Kasumi-1 (cell line): Measurements from ENCODE around the gene PDC.

Experiments used
- DNase-seq, 2 experiments: peaks; one replicate each; lab custom pipeline; 2025; lab: John Stamatoyannopoulos, UW

The PDC gene

GRCh38 chr1:186461014-186461413 lies at the start of gene PDC:
PDC (minus strand) TSS chr1:186461114; CDS start chr1:186449459, 11,655 bp downstream.
- no peak for DNase-seq

- DNase-seq, result no peak
Observed at GRCh38 chr1:186503190-186503589, 42.3 kb upstream of the PDC start.

DNA sequence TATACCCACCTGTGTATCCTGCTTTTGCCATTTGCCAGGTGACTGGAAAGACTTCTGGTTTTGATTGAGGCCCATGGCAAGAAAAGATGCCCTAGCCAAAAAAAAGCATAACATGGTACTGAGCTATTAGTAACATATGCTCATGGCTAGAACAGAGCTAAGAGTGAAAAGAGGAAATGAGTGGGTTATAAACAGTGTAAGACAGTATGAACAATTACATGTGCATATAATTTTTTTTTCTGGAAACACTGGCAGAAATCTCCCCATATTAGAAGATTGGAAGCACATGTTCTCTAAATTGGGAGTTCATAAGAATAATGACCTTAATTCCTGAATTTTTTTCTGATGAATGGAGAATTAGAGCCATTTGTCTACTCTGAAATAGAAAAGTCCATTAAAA lies 41.2 kb upstream of the PDC start:
- peak in 1 of 2 experiments; percentile 12 for DNase-seq

DNA sequence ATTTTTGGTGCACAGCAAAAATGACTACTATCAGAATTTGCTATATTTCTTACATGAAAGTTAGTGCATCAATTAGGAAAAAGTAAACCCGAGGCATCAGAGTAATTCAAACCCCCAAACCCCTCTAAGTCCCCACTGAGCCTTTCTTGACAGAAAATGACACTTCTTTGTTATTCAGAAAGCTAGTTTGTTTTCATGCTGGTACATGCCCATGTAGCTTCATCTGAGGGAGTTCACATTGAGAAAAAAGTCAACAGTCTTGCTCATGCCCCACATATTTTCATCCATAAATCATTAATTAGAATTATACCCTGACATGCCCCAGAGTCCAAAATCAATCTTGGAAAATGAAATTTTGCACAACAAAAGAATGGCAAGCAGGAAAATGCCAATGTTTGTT lies 39.9 kb upstream of the PDC start:
- DNase-seq, result no peak

GRCh38 chr1:186499571-186499970 lies 38.7 kb upstream of the PDC start:
- DNase-seq, result no peak

DNA sequence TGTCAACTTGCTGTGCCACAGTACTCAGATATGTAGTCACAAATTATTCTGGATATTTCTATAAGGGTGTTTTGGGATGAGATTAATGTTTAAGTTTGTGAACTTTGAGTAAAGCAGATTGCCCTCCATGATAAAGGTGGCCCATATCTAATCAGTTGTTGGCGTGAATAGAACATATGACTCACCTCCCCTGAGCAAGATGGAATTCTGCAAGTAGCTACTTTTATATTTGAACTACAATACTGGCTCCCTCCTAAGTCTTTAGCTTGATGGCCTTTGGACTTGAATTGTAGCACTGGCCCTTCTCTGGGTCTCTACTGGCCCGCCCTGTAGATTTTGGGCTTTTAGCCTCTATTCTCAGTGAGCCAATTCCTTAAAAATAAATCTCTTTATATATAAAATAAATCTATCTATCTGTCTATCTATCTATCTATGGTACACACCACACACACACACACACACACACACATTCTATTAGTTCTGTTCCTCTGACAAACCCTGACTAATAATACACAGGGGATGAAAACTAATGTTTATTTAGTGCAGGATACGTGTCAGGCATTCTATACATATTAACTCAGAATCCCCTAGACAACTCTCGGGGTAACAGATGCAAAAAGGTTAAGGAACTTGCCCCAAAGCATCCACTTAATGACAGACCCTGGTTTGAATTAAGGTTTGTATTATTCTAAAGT lies 37.9 kb upstream of the PDC start:
- no peak for DNase-seq

DNA sequence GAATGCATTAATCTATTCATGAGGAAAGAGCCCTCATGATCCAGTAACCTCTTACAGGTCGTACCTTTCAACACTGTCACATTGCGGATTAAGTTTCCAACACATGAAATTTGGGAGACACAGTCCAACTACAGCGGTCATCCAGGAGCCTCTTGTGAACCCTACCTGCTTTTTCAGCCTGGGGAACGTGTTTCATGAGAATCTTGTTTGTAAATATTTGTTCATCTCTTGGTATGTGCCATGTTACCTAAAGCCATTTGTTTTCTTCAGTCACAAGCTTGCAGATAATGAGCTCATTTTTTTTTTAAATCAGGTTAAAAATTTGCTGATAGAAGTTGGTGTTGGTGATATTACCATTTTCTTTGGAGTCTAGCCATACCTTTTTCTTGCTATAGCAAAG lies 37.2 kb upstream of the PDC start:
- DNase-seq, result no peak

- no peak for DNase-seq
Observed at GRCh38 chr1:186497651-186498050, 36.7 kb upstream of the PDC start.

DNA sequence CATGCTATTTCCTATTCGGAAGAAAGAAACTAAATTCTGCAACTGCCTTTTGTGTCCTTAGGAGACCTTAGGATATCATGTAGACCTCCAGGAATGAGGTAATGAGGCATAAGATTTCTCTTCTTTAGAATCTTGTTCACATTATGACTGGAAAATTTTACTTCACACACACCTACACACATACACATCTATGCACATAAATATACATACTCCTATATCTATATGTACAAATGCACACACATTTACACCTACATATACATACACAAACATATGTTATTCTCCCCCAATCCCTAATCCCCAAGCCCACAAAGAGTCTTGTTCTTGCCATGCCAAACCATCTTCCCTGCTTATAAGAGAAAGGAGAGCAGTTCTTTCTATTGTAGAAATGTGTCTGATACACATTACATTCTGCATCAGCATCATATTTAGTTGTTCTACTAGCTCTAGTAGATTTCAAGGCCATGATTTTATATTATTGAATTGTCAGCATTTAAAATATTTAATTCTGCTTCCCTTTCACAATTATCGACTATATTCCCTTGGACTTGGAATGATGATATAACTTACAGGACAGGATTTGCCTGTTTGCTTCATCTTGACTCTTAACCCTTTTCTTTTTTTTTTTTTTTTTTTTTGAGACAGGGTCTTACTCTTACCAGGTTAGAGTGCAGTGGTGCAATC lies 35.4 kb upstream of the PDC start:
- DNase-seq, result no peak

DNA sequence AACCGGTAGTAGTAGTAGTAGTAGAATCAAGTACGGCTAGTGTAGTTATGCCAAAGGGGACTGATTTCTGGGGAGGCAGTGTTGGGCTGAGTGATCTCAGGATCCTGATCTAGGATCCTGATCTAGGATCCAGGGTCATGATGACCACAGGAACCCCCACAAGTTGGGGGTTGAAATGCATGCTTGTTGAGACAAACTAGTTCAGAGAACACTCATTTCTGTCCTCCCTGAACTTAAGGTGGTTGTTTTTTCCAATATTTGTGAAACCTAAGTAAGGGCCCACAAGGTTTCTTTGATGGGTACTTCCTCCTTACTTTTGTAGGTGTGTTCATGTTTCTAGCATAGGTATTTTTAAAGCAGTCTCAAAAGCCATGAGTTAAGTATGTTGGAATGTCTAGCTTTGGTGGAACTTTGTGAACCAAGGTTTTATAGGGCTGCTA lies 33.9 kb upstream of the PDC start:
- no peak for DNase-seq

DNA sequence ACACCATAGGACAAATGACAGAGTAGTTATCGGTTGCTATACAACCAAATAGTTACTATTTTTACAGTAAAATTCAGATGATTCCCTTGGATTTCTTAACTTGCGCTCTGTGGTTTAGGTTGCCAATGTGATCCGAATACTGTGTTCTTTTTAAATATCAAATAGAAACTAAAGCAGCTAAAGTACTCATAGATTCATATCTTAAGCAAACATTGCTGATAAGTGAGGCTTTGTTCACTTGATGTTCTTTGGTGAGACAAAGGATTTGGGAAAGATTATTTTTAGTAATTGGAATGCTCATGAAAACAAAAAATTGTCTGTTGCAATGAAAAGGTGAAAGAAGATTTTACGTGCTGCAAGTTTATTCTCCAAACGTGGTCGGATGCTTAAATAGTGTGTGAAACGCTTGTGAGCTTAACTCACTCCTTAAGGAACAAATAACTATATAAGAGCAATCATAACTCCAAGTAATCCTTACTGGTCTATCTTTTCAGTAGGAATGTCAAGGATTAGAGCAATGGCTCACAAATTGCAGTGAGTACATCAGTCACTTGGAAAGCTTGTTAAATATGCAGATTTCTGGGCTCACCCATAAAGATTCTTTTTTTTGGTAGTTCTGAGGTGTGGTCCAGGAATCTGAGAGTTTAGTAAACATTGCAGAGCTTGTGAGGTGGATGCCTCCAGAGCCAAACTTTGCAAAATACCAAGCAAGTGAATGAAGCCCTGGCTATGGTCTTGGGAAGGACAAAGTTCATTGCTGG lies 31.8 kb upstream of the PDC start:
- no peak for DNase-seq

DNA sequence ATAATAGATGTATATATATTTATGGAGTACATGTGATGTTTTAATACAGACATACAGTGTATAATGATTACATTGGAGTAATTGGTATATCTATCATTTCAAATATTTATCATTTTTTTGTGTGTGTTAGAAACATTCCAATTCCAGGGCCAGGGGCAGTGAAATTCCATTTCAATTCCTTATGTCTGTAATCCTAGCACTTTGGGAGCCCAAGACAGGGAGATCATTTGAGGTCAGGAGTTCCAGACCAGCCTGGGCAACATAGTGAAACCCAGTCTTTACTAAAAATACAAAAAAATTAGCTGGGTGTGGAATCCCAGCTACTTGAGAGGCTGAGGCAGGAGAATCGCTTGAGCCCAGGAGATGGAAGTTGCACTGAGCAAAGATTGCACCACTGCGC lies 30.4 kb upstream of the PDC start:
- DNase-seq, result no peak

- DNase-seq, result no peak
Observed at GRCh38 chr1:186487163-186487562, 26.2 kb upstream of the PDC start.

- no peak for DNase-seq
Observed at GRCh38 chr1:186486061-186486460, 25.1 kb upstream of the PDC start.

DNA sequence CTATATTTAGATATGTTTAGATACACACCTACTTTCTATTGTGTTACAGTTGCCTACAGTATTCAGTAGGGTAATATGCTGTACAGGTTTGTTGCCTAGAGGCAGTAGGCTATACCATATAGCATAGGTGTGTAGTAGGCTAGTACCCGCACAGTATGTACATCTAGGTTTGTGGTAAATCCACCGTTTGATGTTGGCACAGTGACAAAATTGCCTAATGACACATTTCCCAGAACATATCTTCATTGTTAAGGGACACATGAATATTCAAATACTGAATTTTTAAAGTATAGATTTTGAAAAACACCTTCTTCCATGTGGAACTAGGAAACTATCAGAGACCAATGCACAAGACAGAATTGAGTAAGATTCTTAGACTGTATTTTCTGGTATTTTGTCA lies 22.6 kb upstream of the PDC start:
- no peak for DNase-seq

DNA sequence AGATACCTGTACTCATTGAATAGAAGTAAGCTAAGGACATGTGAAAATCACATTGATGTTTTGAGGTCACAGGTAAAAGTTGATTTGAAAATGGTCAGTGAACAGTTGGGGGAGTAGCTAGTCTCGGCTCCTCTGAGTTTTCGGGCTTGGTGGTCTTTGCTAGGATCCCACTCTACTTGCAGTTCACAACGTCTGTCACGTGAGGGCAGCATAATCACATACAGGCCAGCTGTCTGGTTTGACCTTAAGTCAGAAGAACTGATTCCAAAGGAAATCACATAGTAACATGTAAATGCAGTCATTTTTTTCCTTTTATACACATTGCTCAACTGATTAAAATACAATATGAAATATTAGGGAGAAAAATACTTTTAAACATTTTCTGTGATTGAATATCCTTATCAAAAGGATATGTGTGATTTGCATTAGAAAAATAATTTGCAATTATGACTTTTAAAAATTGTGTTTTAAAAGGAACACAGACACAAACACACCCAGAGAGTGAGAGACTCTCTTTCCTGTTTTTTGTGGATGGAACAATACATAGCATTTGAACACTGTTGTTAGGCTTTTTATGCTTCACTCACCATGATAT lies 21.8 kb upstream of the PDC start:
- DNase-seq, result peak; percentile 66 to 69

DNA sequence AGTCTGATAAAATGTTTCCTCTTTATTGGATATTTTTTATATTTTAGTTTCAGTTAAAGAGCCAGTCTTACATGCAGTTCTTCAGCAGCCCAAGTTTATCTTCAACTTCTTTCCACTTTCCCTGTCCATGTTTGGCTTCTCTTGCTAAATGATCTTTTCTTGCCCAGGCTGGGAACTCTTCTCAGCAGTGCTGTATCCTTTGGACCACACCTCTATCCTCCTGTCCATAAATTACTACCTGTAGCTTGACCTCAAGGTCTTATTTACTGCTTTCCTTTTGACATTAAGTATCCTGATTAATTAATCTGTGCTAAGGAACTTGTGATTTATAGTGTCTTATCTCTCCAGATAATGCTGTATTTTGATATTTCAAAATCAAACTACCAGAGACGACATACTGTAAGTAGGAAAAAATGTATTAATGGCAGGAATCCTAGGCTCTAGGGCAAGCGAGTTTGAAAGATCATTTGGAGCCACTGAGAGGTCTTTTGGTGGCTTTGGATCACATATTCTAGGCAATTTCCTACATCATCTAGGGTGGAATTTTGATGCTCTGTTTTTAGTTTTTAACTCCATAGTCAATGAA lies 20.5 kb upstream of the PDC start:
- DNase-seq, result no peak

GRCh38 chr1:186479162-186479561 lies 18.2 kb upstream of the PDC start:
- no peak for DNase-seq

GRCh38 chr1:186476264-186477040 lies 15.5 kb upstream of the PDC start:
- DNase-seq, result no peak

DNA sequence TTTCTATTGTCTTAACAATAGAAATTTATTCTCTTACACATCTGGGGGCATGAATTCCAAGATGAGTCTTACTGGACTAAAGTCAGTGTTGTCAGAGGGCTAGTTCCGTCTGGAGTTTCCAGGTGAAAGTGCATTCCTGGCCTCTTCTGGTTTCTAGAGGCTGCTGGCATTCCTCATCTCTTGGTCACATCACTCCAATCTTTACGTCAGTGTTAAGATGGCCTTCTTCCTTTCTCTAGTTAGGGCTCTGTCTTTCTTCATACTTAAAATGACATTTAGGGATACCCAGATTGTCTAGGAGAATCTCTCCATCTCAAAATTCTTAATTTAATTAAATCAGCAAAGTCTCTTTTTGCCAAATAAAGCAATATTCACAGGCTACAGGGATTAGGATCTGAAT lies 13.3 kb upstream of the PDC start:
- no peak for DNase-seq

DNA sequence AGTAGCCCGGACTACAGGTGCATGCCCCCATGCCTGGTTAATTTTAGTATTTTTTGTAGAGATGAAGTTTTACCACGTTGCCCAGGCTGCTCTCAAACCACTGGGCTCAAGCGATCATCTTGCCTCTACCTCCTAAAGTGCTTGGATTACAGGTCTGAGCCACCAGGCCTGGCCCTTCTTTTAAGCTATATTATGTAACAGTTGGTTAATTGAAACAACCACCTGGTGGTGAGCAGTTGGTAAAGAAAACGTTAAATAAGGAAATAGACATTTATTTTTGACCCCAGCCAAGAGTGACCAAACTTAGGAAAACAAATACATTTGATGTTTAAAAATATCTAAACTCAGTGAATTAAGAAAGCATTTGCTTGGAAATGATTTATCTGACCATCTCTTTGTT lies 12.1 kb upstream of the PDC start:
- no peak for DNase-seq

DNA sequence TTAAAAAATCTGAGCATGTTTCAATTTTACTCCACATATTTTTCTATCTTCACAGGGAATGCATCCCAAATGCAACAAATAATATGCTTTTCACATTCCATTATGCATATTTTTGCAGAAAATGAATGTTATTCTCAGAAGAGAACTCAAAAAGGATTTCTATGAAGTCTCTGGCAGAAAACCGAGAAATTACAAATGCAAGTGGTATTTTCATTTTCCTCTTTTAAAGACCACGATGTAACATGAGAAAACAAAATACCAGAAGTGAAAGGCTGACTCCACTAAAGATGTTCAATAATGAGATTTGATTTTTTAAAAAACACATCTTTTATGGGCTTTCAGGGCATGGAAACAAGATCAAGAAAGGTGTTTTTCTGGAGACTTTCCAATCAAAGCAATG lies 5.0 kb upstream of the PDC start:
- DNase-seq, result no peak
